Measurements from ENCODE around the gene SLC13A3.

SLC13A3 gene

GRCh38 chr20:46573234-46573633, 78.0 kb downstream of the SLC13A3 start:
- DNase-seq, result no peak

- no peak for DNase-seq
Measured at GRCh38 chr20:46572790-46573189, 78.5 kb downstream of the SLC13A3 start.

GRCh38 chr20:46572153-46572552, 79.1 kb downstream of the SLC13A3 start:
- no peak for DNase-seq

- DNase-seq, result no peak
Measured at GRCh38 chr20:46571418-46571817, 79.8 kb downstream of the SLC13A3 start.

GRCh38 chr20:46570956-46571355, 80.3 kb downstream of the SLC13A3 start:
- DNase-seq, result no peak

GRCh38 chr20:46569961-46570360, 81.3 kb downstream of the SLC13A3 start:
- DNase-seq, result no peak

- peak; percentile 89 for DNase-seq
Measured at GRCh38 chr20:46568570-46569129, 82.6 kb downstream of the SLC13A3 start.

GRCh38 chr20:46566125-46566524, 85.1 kb downstream of the SLC13A3 start:
- DNase-seq, result no peak

GRCh38 chr20:46564241-46564957, 86.9 kb downstream of the SLC13A3 start:
- no peak for DNase-seq

- peak; percentile 45 for DNase-seq
Measured at GRCh38 chr20:46563860-46564221, 87.4 kb downstream of the SLC13A3 start.

GRCh38 chr20:46563170-46563859, 87.9 kb downstream of the SLC13A3 start:
- no peak for DNase-seq

- DNase-seq, result peak; percentile 80
Measured at GRCh38 chr20:46562373-46563169, 88.7 kb downstream of the SLC13A3 start.

- no peak for DNase-seq
Measured at GRCh38 chr20:46562009-46562372, 89.3 kb downstream of the SLC13A3 start.

GRCh38 chr20:46559685-46560440, 91.4 kb downstream of the SLC13A3 start:
- DNase-seq, result peak; percentile 60

- no peak for DNase-seq
Measured at GRCh38 chr20:46559001-46559400, 92.3 kb downstream of the SLC13A3 start.

- no peak for DNase-seq
Measured at GRCh38 chr20:46558511-46558959, 92.7 kb downstream of the SLC13A3 start.

GRCh38 chr20:46557231-46557956, 93.9 kb downstream of the SLC13A3 start:
- DNase-seq, result no peak

- no peak for DNase-seq
Measured at GRCh38 chr20:46555370-46555956, 95.8 kb downstream of the SLC13A3 start.

GRCh38 chr20:46554828-46555227, 96.4 kb downstream of the SLC13A3 start:
- DNase-seq, result no peak

- DNase-seq, result no peak
Measured at GRCh38 chr20:46553926-46554325, 97.3 kb downstream of the SLC13A3 start.
